GM18951 (cell line): Measurements from ENCODE around the gene AKAP13.

Source experiments
- POLR2A ChIP-seq: IDR thresholded peaks from 4 replicates; pipeline ENCODE4 v1.6.1; 2011; ENCODE audit warnings: mild to moderate bottlenecking; ENCODE audit not compliant: insufficient read length, insufficient read depth; ENCODE audit errors: extremely low read depth
- in situ Hi-C: fragments of 300-500 bp; cut with MboI; formaldehyde crosslinking; loops from one replicate; pipeline ENCODE4 v1.12.0; 2022; ENCODE audit warnings: low sequenced_read_pairs, mixed read lengths, inconsistent platforms; ENCODE audit not compliant: unreplicated experiment

Gene AKAP13

GRCh38 chr15:85709250-85709649, 328.8 kb downstream of the AKAP13 start:
- in situ Hi-C loops, result no loop called here
- no peak for TF ChIP-seq POLR2A

- TF ChIP-seq POLR2A, result peak; percentile 48
- in situ Hi-C loops, result no loop called here
Measured at GRCh38 chr15:85710340-85710842, 330.0 kb downstream of the AKAP13 start.

GRCh38 chr15:85711580-85712192, 331.3 kb downstream of the AKAP13 start:
- no peak for TF ChIP-seq POLR2A
- in situ Hi-C loops, result no loop called here

DNA sequence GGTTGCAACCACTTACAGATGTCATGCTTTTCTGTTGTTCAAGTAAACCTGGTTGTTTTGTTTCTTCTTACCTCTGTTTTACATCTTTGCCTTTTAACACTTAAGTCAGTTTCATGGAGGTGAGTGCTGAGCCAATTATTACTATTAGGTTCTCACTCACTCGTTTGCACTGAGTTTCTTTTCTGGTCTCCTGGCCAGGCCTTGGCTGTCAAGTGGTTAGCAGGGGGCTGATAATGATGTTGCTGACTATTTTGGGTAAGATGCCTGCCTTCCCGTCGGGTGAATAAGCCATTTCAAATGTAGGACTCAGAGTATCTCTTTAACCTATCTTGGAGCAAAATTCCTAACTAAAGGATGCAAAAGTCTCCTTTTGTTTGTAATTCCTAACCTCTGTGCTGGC, 335.9 kb downstream of the AKAP13 start:
- in situ Hi-C loops, result no loop called here
- no peak for TF ChIP-seq POLR2A

- no peak for TF ChIP-seq POLR2A
- in situ Hi-C loops, result no loop called here
Measured at GRCh38 chr15:85717212-85717611, 336.8 kb downstream of the AKAP13 start.

DNA sequence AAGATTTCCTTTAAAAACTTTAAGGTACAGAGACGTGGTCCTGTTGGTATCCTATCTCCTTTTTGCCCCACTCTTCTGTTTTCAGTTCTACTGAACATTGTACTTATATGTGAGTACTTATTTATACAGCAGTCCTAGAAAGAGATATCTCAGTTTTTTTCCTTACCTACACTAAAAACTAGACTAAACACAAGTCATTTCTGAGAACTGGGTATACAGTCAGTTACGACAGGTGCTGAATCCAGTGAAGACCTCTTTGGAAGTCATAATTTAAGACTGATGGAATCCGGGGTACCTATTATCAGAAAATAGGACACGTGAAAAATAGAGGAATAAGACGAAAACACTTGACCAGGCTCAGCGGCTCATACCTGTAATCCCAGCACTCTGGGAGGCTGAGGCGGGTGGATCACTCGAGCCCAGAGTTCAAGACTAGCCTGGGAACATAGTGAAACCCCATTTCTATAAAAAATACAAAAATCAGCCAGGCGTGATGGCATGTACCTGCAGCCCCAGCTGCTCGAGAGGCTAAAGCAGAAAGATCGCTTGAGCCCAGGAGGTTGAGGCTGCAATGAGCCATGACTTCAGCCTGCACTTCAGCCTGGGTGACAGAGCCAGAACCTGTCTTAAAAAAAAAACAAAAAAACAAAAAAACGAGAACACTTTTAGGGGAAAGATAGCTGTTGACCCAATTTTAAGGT, 338.0 kb downstream of the AKAP13 start:
- no peak for TF ChIP-seq POLR2A
- in situ Hi-C loops, result no loop called here

DNA sequence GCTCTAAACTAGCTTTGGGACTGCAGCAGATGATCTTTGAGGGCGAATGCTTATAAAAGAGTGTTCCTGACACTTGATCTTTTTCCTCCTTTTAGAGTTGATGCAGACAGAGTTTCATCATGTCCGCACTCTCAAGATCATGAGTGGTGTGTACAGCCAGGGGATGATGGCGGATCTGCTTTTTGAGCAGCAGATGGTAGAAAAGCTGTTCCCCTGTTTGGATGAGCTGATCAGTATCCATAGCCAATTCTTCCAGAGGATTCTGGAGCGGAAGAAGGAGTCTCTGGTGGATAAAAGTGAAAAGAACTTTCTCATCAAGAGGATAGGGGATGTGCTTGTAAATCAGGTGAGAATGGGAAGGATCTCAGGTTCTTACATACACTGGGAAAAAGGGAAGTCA, 338.6 kb downstream of the AKAP13 start:
- in situ Hi-C loops, result no loop called here
- TF ChIP-seq POLR2A, result no peak

- TF ChIP-seq POLR2A, result no peak
- in situ Hi-C loops, result no loop called here
Measured at GRCh38 chr15:85722374-85723152, 342.2 kb downstream of the AKAP13 start.

- TF ChIP-seq POLR2A, result no peak
- in situ Hi-C loops, result no loop called here
Measured at GRCh38 chr15:85723960-85724945, 343.9 kb downstream of the AKAP13 start.

DNA sequence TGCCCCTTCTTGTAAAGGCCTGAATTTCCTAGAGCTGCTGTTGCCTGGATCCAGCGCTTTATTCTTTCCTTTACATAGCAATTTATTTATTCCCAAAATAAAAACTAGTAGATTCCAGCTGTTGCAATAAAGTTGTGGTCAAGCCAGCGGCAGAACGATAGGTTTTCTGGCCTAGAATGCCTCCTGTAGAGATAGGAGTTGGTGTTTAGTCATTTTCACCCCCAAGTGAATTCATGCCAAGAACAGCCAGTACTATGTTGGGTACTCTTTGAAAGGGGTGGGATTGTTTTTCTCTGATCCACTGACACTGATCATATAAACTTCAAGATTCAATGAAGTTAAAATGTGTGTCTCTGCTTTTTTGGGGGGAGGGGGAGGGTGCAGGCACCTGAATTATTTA, 344.6 kb downstream of the AKAP13 start:
- in situ Hi-C loops, result no loop called here
- no peak for TF ChIP-seq POLR2A

- in situ Hi-C loops, result no loop called here
- TF ChIP-seq POLR2A, result no peak
Measured at GRCh38 chr15:85725564-85725963, 345.2 kb downstream of the AKAP13 start.

GRCh38 chr15:85726454-85726853, 346.1 kb downstream of the AKAP13 start:
- in situ Hi-C loops, result no loop called here
- TF ChIP-seq POLR2A, result no peak

DNA sequence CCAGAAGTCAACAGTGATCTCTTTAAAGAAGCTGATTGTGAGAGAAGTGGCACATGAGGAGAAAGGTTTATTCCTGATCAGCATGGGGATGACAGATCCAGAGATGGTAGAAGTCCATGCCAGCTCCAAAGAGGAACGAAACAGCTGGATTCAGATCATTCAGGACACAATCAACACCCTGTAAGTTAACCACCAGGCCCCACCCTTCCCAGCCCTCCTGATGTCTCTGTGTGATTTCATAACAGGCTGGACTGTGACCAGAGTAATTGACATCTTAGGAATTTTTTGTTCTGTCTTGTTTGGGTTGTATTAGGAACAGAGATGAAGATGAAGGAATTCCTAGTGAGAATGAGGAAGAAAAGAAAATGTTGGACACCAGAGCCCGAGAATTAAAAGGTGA, 346.7 kb downstream of the AKAP13 start:
- no peak for TF ChIP-seq POLR2A
- in situ Hi-C loops, result no loop called here
